ENCODE results near the gene ADD1.
"Not testable (repeated sequence)": the region's sequence is repeated elsewhere in the genome, so short reads cannot be mapped to it uniquely, and the experiment has no call there.

The ADD1 gene

GRCh38 chr4:2936773-2937145 is 93.1 kb downstream of the ADD1 start:
- DNase-seq, result peak in 1 of 2 donors; percentile 40

GRCh38 chr4:2937146-2937857 is 93.7 kb downstream of the ADD1 start:
- DNase-seq, result no peak

GRCh38 chr4:2937986-2938385 is 94.3 kb downstream of the ADD1 start:
- DNase-seq, result no peak

- DNase-seq, result not testable (repeated sequence)
Measured at GRCh38 chr4:2938411-2938810, 94.8 kb downstream of the ADD1 start.

- DNase-seq, result no peak
Measured at GRCh38 chr4:2938906-2939305, 95.3 kb downstream of the ADD1 start.

GRCh38 chr4:2939383-2940243 is 96.0 kb downstream of the ADD1 start:
- DNase-seq, result no peak

GRCh38 chr4:2940267-2941137 is 96.9 kb downstream of the ADD1 start:
- no peak for DNase-seq

- no peak for DNase-seq
Measured at GRCh38 chr4:2941138-2942036, 97.7 kb downstream of the ADD1 start.

- no peak for DNase-seq
Measured at GRCh38 chr4:2942037-2942531, 98.4 kb downstream of the ADD1 start.

- no peak for DNase-seq
Measured at GRCh38 chr4:2942532-2943363, 99.1 kb downstream of the ADD1 start.

- DNase-seq, result no peak
Measured at GRCh38 chr4:2943364-2944090, 99.9 kb downstream of the ADD1 start.

GRCh38 chr4:2944091-2944482 is 100.4 kb downstream of the ADD1 start:
- DNase-seq, result no peak

GRCh38 chr4:2944586-2945526 is 101.2 kb downstream of the ADD1 start:
- no peak for DNase-seq

- DNase-seq, result not testable (repeated sequence)
Measured at GRCh38 chr4:2945619-2946604, 102.3 kb downstream of the ADD1 start.

- no peak for DNase-seq
Measured at GRCh38 chr4:2946812-2947600, 103.4 kb downstream of the ADD1 start.

- no peak for DNase-seq
Measured at GRCh38 chr4:2947926-2948325, 104.3 kb downstream of the ADD1 start.
